Measurements from ENCODE around the gene TMEM205. TPM values are rescaled to one million over a fixed set of nuclear protein-coding genes. Genes with fewer than 3 reads are reported as not detected.
A peak's percentile ranks its signal among the peaks of the same experiment; 100 is the strongest.
"Not testable (repeated sequence)": the region's sequence is repeated elsewhere in the genome, so short reads cannot be mapped to it uniquely, and the experiment has no call there.

TMEM205 gene
- total RNA-seq, 1 donor from 2014 or later, result 52.7 TPM

GRCh38 chr19:11359421-11359820, 13.4 kb upstream of the TMEM205 start:
- Histone ChIP-seq H3K36me3 (ENCODE audit: control insufficient read depth in 3 of 3, insufficient read depth in 3 of 3, low read length in 3 of 3) (peaks cover 16 to 27% (median 16%) of the 10 kb centered on the region in 3 donors), H3K9me3 (ENCODE audit: control insufficient read depth in 3 of 3, low read length in 3 of 3) (no peaks in the 10 kb centered on the region), H3K4me3 (ENCODE audit: low read length in 3 of 3) (no peak overlapping the region), H3K9ac (ENCODE audit: low read depth in 1 of 3, low read length in 3 of 3) (no peak overlapping the region), H3K27me3 (ENCODE audit: control insufficient read depth in 3 of 3, insufficient read depth in 3 of 3, low read length in 3 of 3) (peaks cover 0 to 8% (median 0%) of the 10 kb centered on the region in 3 donors), H3K4me1 (ENCODE audit: control insufficient read depth in 3 of 3, insufficient read depth in 3 of 3, low read length in 3 of 3) (peaks cover 7 to 13% (median 9%) of the 10 kb centered on the region in 3 donors), H3K27ac (ENCODE audit: low read depth, low read length) (no peak overlapping the region)

DNA sequence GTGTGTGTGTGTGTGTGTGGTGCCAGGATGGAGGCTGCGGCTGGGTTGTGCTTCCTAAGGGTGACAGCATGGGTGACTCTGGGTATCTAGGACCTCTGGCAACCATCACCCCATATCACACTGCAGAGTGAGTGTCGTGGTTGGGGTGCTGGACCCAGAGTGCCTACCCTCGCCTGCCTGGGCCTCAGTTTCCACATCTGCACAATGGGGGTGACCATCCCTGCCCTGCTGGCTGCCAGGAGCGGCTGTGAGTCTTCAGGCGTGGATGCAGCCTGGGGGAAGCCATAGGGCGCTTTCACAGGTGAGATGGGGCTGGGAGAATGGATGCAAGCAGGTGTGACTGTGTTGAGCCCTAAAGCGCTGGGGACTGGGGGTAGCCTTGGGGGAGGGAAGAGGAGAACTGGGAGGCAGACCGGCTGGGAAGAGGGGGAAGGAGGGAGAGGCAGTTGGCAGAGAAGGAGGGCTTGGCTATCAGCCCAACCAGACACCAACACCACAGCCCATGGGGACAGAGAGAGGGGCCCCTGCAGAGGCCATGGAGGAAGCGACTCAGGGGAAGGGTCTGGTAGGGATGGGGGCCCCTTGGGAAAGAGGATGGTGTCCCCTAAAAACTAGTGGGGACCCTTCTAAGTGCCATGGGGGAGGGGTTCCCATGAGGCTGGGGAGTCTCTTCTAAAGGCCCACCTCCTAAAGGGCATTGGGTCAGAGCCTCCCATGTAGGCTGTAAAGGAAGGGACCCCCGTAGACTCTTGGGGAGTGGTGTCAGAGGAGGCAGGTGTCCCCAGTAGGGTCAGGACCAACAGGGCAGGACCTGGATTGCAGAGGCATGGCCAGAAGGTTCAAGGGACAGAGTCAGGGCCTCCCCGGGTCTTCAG, 10.8 kb upstream of the TMEM205 start:
- Histone ChIP-seq H3K4me3 (ENCODE audit: low read length in 3 of 3) (peak overlapping the region in 1 of 3 donors; percentile 13), H3K36me3 (ENCODE audit: control insufficient read depth in 3 of 3, insufficient read depth in 3 of 3, low read length in 3 of 3) (peaks cover 3 to 15% (median 10%) of the 10 kb centered on the region in 3 donors), H3K4me1 (ENCODE audit: control insufficient read depth in 3 of 3, insufficient read depth in 3 of 3, low read length in 3 of 3) (peaks cover 7 to 13% (median 9%) of the 10 kb centered on the region in 3 donors), H3K27me3 (ENCODE audit: control insufficient read depth in 3 of 3, insufficient read depth in 3 of 3, low read length in 3 of 3) (peaks cover 0 to 8% (median 0%) of the 10 kb centered on the region in 3 donors), H3K27ac (ENCODE audit: low read depth, low read length) (no peak overlapping the region), H3K9ac (ENCODE audit: low read depth in 1 of 3, low read length in 3 of 3) (no peak overlapping the region), H3K9me3 (ENCODE audit: control insufficient read depth in 3 of 3, low read length in 3 of 3) (no peaks in the 10 kb centered on the region)

DNA sequence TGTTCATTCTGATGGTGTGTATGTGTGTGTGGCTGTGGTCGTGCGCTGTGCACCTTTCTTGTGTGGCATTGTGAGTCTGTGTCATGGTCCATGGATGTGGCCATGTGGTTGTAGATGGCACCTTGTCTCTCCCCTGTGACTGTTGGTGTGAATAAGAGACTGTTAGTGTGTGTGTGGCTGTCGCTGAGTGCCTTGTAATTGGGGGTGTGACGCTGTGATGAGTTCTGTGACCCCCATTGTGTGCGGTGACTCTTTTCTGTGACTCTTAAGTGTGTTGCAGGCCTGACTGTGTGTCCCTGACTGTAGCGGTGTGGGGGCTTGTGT, 10.0 kb upstream of the TMEM205 start:
- peaks cover 1 to 10% (median 7%) of the 10 kb centered on the region in 3 donors for H3K36me3 ChIP-seq (ENCODE audit: control insufficient read depth in 3 of 3, insufficient read depth in 3 of 3, low read length in 3 of 3)
- peaks cover 0 to 5% (median 0%) of the 10 kb centered on the region in 3 donors for H3K27me3 ChIP-seq (ENCODE audit: control insufficient read depth in 3 of 3, insufficient read depth in 3 of 3, low read length in 3 of 3)
- H3K9ac ChIP-seq (ENCODE audit: low read depth in 1 of 3, low read length in 3 of 3), result peak overlapping the region; percentile 69 to 86 (median 77)
- H3K4me1 ChIP-seq (ENCODE audit: control insufficient read depth in 3 of 3, insufficient read depth in 3 of 3, low read length in 3 of 3), result peaks cover 7 to 13% (median 9%) of the 10 kb centered on the region in 3 donors
- peak overlapping the region; percentile 83 to 85 (median 84) for H3K4me3 ChIP-seq (ENCODE audit: low read length in 3 of 3)
- H3K9me3 ChIP-seq (ENCODE audit: control insufficient read depth in 3 of 3, low read length in 3 of 3), result no peaks in the 10 kb centered on the region
- H3K27ac ChIP-seq (ENCODE audit: low read depth, low read length), result no peak overlapping the region

- peaks cover 0 to 4% (median 0%) of the 10 kb centered on the region in 3 donors for H3K27me3 ChIP-seq (ENCODE audit: control insufficient read depth in 3 of 3, insufficient read depth in 3 of 3, low read length in 3 of 3)
- H3K4me3 ChIP-seq (ENCODE audit: low read length in 3 of 3), result peak within 1 kb of the TSS; percentile 83 to 85 (median 84)
- no peak within 1 kb of the TSS for H3K27ac ChIP-seq (ENCODE audit: low read depth, low read length)
- H3K36me3 ChIP-seq (ENCODE audit: control insufficient read depth in 3 of 3, insufficient read depth in 3 of 3, low read length in 3 of 3), result peaks cover 0 to 10% (median 7%) of the 10 kb centered on the region in 3 donors
- no peaks in the 10 kb centered on the region for H3K9me3 ChIP-seq (ENCODE audit: control insufficient read depth in 3 of 3, low read length in 3 of 3)
- peaks cover 7 to 13% (median 9%) of the 10 kb centered on the region in 3 donors for H3K4me1 ChIP-seq (ENCODE audit: control insufficient read depth in 3 of 3, insufficient read depth in 3 of 3, low read length in 3 of 3)
- H3K9ac ChIP-seq (ENCODE audit: low read depth in 1 of 3, low read length in 3 of 3), result peak within 1 kb of the TSS; percentile 69 to 86 (median 77)
Measured at GRCh38 chr19:11355160-11356073, 9.3 kb upstream of the TMEM205 start, which contains the start of gene PLPPR2. Gene PLPPR2 (plus strand): TSS chr19:11355432. CDS start chr19:11357674, 2,242 bp downstream.

GRCh38 chr19:11354102-11354501, 8.0 kb upstream of the TMEM205 start:
- not testable (repeated sequence) for H3K4me3 ChIP-seq (ENCODE audit: low read length in 3 of 3); H3K9me3 ChIP-seq (ENCODE audit: control insufficient read depth in 3 of 3, low read length in 3 of 3); H3K36me3 ChIP-seq (ENCODE audit: control insufficient read depth in 3 of 3, insufficient read depth in 3 of 3, low read length in 3 of 3); H3K9ac ChIP-seq (ENCODE audit: low read depth in 1 of 3, low read length in 3 of 3); H3K27ac ChIP-seq (ENCODE audit: low read depth, low read length); H3K27me3 ChIP-seq (ENCODE audit: control insufficient read depth in 3 of 3, insufficient read depth in 3 of 3, low read length in 3 of 3)
- peaks cover 7 to 13% (median 9%) of the 10 kb centered on the region in 3 donors for H3K4me1 ChIP-seq (ENCODE audit: control insufficient read depth in 3 of 3, insufficient read depth in 3 of 3, low read length in 3 of 3)

GRCh38 chr19:11349171-11349570, 3.1 kb upstream of the TMEM205 start:
- H3K36me3 ChIP-seq (ENCODE audit: control insufficient read depth in 3 of 3, insufficient read depth in 3 of 3, low read length in 3 of 3), result no peaks in the 10 kb centered on the region
- peaks cover 0 to 2% (median 1%) of the 10 kb centered on the region in 3 donors for H3K9me3 ChIP-seq (ENCODE audit: control insufficient read depth in 3 of 3, low read length in 3 of 3)
- H3K4me1 ChIP-seq (ENCODE audit: control insufficient read depth in 3 of 3, insufficient read depth in 3 of 3, low read length in 3 of 3), result peaks cover 19 to 23% (median 19%) of the 10 kb centered on the region in 3 donors

GRCh38 chr19:11347546-11348039, 1.5 kb upstream of the TMEM205 start:
- H3K36me3 ChIP-seq (ENCODE audit: control insufficient read depth in 3 of 3, insufficient read depth in 3 of 3, low read length in 3 of 3), result peaks cover 0 to 5% (median 3%) of the 10 kb centered on the region in 3 donors
- peaks cover 19 to 23% (median 21%) of the 10 kb centered on the region in 3 donors for H3K4me1 ChIP-seq (ENCODE audit: control insufficient read depth in 3 of 3, insufficient read depth in 3 of 3, low read length in 3 of 3)
- H3K27ac ChIP-seq (ENCODE audit: low read depth, low read length), result no peak overlapping the region
- no peaks in the 10 kb centered on the region for H3K27me3 ChIP-seq (ENCODE audit: control insufficient read depth in 3 of 3, insufficient read depth in 3 of 3, low read length in 3 of 3)
- no peak overlapping the region for H3K4me3 ChIP-seq (ENCODE audit: low read length in 3 of 3)
- peaks cover 0 to 2% (median 1%) of the 10 kb centered on the region in 3 donors for H3K9me3 ChIP-seq (ENCODE audit: control insufficient read depth in 3 of 3, low read length in 3 of 3)
- no peak overlapping the region for H3K9ac ChIP-seq (ENCODE audit: low read depth in 1 of 3, low read length in 3 of 3)

More at GRCh38 chr19:11349171-11349570, 3.1 kb upstream of the TMEM205 start:
- H3K9ac ChIP-seq (ENCODE audit: low read depth in 1 of 3, low read length in 3 of 3), result no peak overlapping the region
- H3K4me3 ChIP-seq (ENCODE audit: low read length in 3 of 3), result no peak overlapping the region
- H3K27me3 ChIP-seq (ENCODE audit: control insufficient read depth in 3 of 3, insufficient read depth in 3 of 3, low read length in 3 of 3), result no peaks in the 10 kb centered on the region
- H3K27ac ChIP-seq (ENCODE audit: low read depth, low read length), result no peak overlapping the region

DNA sequence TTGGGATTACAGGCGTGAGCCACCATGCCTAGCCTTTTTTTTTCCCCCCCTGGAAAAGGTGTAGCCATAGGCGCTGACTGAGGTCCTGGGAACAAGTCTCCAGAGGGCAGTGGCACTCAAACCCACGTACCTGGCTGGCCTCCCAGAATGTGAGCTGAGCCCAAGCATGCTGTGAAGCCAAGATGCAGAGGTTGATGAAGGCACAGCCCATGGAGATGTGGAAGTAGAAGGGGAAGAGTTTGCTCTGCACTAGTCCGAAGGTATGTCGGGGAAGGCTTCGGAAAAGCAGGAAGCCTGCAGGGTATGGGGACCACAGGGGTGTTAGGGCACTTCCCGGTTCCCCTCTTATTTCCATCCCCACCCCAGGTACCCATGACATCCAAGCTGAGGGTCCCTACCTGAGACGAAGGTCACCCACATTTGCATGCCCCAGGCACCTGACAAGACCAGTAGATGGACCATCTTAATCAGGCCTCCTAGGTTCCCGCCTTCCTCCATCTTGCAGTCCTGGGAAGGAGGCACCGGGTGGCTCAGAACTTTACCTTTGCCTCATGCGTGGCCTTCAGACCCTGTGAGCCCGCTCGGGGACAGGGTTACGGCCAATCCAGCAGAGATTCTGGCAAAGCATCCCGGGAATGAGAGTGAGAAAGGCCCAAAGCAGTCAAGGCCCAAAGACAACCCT, 805 bp downstream of the TMEM205 start:
- Histone ChIP-seq H3K27me3 (ENCODE audit: control insufficient read depth in 3 of 3, insufficient read depth in 3 of 3, low read length in 3 of 3) (no peaks in the 10 kb centered on the region), H3K36me3 (ENCODE audit: control insufficient read depth in 3 of 3, insufficient read depth in 3 of 3, low read length in 3 of 3) (peaks cover 8 to 15% (median 11%) of the 10 kb centered on the region in 3 donors), H3K9me3 (ENCODE audit: control insufficient read depth in 3 of 3, low read length in 3 of 3) (peaks cover 0 to 2% (median 1%) of the 10 kb centered on the region in 3 donors), H3K4me1 (ENCODE audit: control insufficient read depth in 3 of 3, insufficient read depth in 3 of 3, low read length in 3 of 3) (peaks cover 19 to 23% (median 21%) of the 10 kb centered on the region in 3 donors), H3K9ac (ENCODE audit: low read depth in 1 of 3, low read length in 3 of 3) (peak overlapping the region; percentile 80 to 94 (median 94)), H3K4me3 (ENCODE audit: low read length in 3 of 3) (peak overlapping the region; percentile 93 to 96 (median 95)), H3K27ac (ENCODE audit: low read depth, low read length) (peak overlapping the region; percentile 85)

DNA sequence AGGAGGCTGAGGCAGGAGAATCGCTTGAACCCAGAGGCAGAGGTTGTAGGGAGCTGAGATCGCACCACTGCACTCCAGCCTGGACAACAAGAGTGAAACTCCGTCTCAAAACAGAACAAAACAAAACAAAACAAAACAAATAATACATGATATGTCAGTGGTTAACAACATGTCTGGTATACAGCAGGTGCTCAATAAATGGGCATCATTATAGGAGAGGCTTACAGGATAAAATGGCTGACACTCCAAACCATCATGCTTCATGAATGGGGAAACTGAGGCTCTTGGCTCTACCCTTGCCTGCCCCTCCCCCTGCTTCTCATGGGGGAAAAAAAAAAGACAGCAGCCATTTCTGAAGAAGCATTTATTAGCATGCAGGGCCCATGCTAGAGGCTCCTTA, 3.6 kb downstream of the TMEM205 start:
- Histone ChIP-seq H3K9ac (ENCODE audit: low read depth in 1 of 3, low read length in 3 of 3) (no peak overlapping the region), H3K9me3 (ENCODE audit: control insufficient read depth in 3 of 3, low read length in 3 of 3) (no peaks in the 10 kb centered on the region), H3K4me3 (ENCODE audit: low read length in 3 of 3) (no peak overlapping the region), H3K27me3 (ENCODE audit: control insufficient read depth in 3 of 3, insufficient read depth in 3 of 3, low read length in 3 of 3) (no peaks in the 10 kb centered on the region), H3K27ac (ENCODE audit: low read depth, low read length) (no peak overlapping the region), H3K36me3 (ENCODE audit: control insufficient read depth in 3 of 3, insufficient read depth in 3 of 3, low read length in 3 of 3) (peaks cover 8 to 15% (median 11%) of the 10 kb centered on the region in 3 donors), H3K4me1 (ENCODE audit: control insufficient read depth in 3 of 3, insufficient read depth in 3 of 3, low read length in 3 of 3) (peaks cover 25 to 29% (median 28%) of the 10 kb centered on the region in 3 donors)
